PC-9 (cell line): ENCODE measurements around the gene NMNAT3.

Experiments
- CTCF ChIP-seq: fragments of 200-600 bp; sonication (generic); conservative IDR thresholded peaks from 2 replicates; pipeline ENCODE4 v1.6.1; 2017; ENCODE audit warnings: mixed run types, antibody characterized with exemption, mild to moderate bottlenecking, moderate library complexity
- EZH2 ChIP-seq: fragments of 200-600 bp; sonication (generic); IDR thresholded peaks from 2 replicates; pipeline ENCODE4 v1.8.0; 2017; ENCODE audit warnings: antibody characterized with exemption, low read depth

GRCh38 chr3:139671107-139671506 is 6.7 kb downstream of the NMNAT3 start:
- TF ChIP-seq CTCF: no peak
- TF ChIP-seq EZH2: no peak
